ENCODE data around the gene P2RY11. TPM values are rescaled to one million over a fixed set of nuclear protein-coding genes. Genes with fewer than 3 reads are reported as not detected.

The P2RY11 gene
- total RNA-seq, 1 experiment from 2014 or later = 18.4 TPM

DNA sequence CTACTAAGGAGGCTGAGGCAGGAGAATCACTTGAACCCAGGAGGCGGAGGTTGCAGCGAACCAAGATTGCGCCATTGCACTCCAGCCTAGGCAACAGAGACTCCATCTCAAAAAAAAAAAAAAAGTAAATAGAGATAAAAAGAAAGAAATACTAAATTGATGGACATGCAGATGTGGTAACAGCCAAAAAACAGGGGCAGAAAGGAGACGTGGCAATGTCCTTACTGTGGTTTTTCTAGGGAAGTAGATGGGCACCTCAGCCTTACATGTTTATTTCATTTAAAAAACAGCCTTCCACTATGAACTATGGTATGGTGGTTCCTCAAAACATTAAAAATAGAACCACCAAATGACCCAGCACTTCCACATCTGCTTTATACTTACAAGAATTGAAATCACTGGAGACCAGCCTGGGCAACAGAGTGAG, 14.7 kb downstream of the P2RY11 start:
- intact Hi-C loops (cut with micrococcal nuclease; ENCODE audit: unreplicated experiment) = no loop called here
- Mint-ChIP-seq H3K27ac (ENCODE audit: unreplicated experiment) (no peak overlapping the region), H3K4me1 (ENCODE audit: low read depth, unreplicated experiment) (no peaks in the 10 kb centered on the region), H3K36me3 (ENCODE audit: insufficient read depth, unreplicated experiment) (peaks cover 10% of the 10 kb centered on the region), H3K4me3 (ENCODE audit: unreplicated experiment) (no peak overlapping the region), H3K9me3 (ENCODE audit: unreplicated experiment) (no peaks in the 10 kb centered on the region), H3K27me3 (ENCODE audit: insufficient read depth, unreplicated experiment) (no peaks in the 10 kb centered on the region)
- TF ChIP-seq, protein P1, sequence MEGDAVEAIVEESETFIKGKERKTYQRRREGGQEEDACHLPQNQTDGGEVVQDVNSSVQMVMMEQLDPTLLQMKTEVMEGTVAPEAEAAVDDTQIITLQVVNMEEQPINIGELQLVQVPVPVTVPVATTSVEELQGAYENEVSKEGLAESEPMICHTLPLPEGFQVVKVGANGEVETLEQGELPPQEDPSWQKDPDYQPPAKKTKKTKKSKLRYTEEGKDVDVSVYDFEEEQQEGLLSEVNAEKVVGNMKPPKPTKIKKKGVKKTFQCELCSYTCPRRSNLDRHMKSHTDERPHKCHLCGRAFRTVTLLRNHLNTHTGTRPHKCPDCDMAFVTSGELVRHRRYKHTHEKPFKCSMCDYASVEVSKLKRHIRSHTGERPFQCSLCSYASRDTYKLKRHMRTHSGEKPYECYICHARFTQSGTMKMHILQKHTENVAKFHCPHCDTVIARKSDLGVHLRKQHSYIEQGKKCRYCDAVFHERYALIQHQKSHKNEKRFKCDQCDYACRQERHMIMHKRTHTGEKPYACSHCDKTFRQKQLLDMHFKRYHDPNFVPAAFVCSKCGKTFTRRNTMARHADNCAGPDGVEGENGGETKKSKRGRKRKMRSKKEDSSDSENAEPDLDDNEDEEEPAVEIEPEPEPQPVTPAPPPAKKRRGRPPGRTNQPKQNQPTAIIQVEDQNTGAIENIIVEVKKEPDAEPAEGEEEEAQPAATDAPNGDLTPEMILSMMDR (IDR thresholded peaks at IDR 0.05; ENCODE audit: insufficient read depth in 1 of 2, low read depth in 1 of 2, low read length in 1 of 2, severe bottlenecking in 1 of 2, unreplicated experiment in 1 of 2) = no peak
- no peaks in the 10 kb centered on the region for H3K36me3 ChIP-seq (ENCODE audit: control insufficient read depth, insufficient read depth, low read length)
- H3K4me3 ChIP-seq (ENCODE audit: low read depth, low read length) = no peak overlapping the region
- BruUV-seq (replicated peaks) = no TSS peak
- no peak for DNase-seq
- no peaks in the 10 kb centered on the region for H3K27me3 ChIP-seq (replicated peaks; ENCODE audit: control insufficient read depth, insufficient read depth, low read length)
- ChIA-PET POLR2A (no interaction called here), CTCF (no interaction called here)
- no peaks in the 10 kb centered on the region for H3K4me1 ChIP-seq
- no peaks in the 10 kb centered on the region for H3K9me3 ChIP-seq

DNA sequence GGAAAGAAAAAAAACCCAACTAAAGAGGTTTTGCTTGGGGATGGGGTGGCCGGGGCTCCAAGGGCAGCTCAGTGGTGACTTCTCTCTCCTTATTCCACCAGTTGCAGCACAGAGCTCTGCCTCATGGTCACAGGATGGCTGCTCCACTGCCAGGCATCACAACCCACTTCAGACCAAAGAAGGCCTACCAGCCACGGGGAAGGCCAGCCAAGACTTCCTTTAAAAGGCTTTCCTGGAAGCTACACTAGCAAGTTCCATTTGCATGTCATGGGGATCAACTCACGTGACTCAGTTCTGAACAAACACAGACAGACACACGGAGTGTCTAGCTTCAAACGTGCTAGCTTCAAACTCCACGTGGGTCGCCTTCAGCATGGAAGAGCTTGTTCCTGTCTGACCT, 21.4 kb downstream of the P2RY11 start:
- peaks cover 45% of the 10 kb centered on the region for H3K36me3 Mint-ChIP-seq (ENCODE audit: insufficient read depth, unreplicated experiment)
- H3K9me3 Mint-ChIP-seq (ENCODE audit: unreplicated experiment) = no peaks in the 10 kb centered on the region
- no peaks in the 10 kb centered on the region for H3K4me1 Mint-ChIP-seq (ENCODE audit: low read depth, unreplicated experiment)
- no peak overlapping the region for H3K27ac Mint-ChIP-seq (ENCODE audit: unreplicated experiment)
- Histone ChIP-seq H3K4me3 (ENCODE audit: low read depth, low read length) (no peak overlapping the region), H3K36me3 (ENCODE audit: control insufficient read depth, insufficient read depth, low read length) (peaks cover 1% of the 10 kb centered on the region; the same call in 1 of the 2 replicates), H3K4me1 (no peaks in the 10 kb centered on the region), H3K27me3 (replicated peaks; ENCODE audit: control insufficient read depth, insufficient read depth, low read length) (no peaks in the 10 kb centered on the region), H3K9me3 (no peaks in the 10 kb centered on the region)
- no peak overlapping the region for H3K4me3 Mint-ChIP-seq (ENCODE audit: unreplicated experiment)
- BruUV-seq (replicated peaks) = no TSS peak
- no peaks in the 10 kb centered on the region for H3K27me3 Mint-ChIP-seq (ENCODE audit: insufficient read depth, unreplicated experiment)
- TF ChIP-seq, protein P1 (IDR thresholded peaks at IDR 0.05; ENCODE audit: insufficient read depth in 1 of 2, low read depth in 1 of 2, low read length in 1 of 2, severe bottlenecking in 1 of 2, unreplicated experiment in 1 of 2) = no peak
- no peak for DNase-seq
- intact Hi-C loops (cut with micrococcal nuclease; ENCODE audit: unreplicated experiment) = no loop called here
- CTCF ChIA-PET = interaction anchor here (0.6 kb wide), 1 partner anchor 138 kb away, joined by 3 read pairs; the partner anchor contains the start of gene ICAM1
- POLR2A ChIA-PET = no interaction called here

DNA sequence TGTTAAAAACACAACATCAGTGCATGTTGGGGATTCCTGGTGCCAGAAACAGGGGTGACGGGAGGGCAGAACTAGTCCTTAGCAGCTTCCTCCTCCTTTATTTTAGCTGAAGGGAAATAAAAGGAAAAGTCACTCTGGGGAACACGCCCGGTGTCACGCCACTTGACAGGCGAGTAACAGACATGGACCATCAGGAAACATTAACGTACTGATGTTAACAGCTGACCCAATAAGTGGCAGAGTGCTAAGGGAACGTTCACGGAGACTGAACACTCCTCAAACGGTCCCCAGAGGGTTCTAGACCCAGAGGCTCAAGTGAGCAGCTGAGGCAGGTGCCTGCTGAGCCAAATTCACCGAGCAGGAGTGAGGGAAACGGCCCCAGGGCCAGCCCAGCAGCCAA, 22.1 kb downstream of the P2RY11 start:
- no peak for DNase-seq

More for the DNA sequence above, 22.1 kb downstream of the P2RY11 start:
- no peak overlapping the region for H3K4me3 Mint-ChIP-seq (ENCODE audit: unreplicated experiment)
- BruUV-seq (replicated peaks) = no TSS peak
- Histone ChIP-seq H3K9me3 (no peaks in the 10 kb centered on the region), H3K27me3 (replicated peaks; ENCODE audit: control insufficient read depth, insufficient read depth, low read length) (no peaks in the 10 kb centered on the region), H3K4me3 (ENCODE audit: low read depth, low read length) (no peak overlapping the region), H3K4me1 (no peaks in the 10 kb centered on the region), H3K36me3 (ENCODE audit: control insufficient read depth, insufficient read depth, low read length) (peaks cover 1% of the 10 kb centered on the region; the same call in 1 of the 2 replicates)
- intact Hi-C loops (cut with micrococcal nuclease; ENCODE audit: unreplicated experiment) = no loop called here
- no peaks in the 10 kb centered on the region for H3K27me3 Mint-ChIP-seq (ENCODE audit: insufficient read depth, unreplicated experiment)
- no peaks in the 10 kb centered on the region for H3K4me1 Mint-ChIP-seq (ENCODE audit: low read depth, unreplicated experiment)
- H3K9me3 Mint-ChIP-seq (ENCODE audit: unreplicated experiment) = no peaks in the 10 kb centered on the region
- TF ChIP-seq, protein P1 (IDR thresholded peaks at IDR 0.05; ENCODE audit: insufficient read depth in 1 of 2, low read depth in 1 of 2, low read length in 1 of 2, severe bottlenecking in 1 of 2, unreplicated experiment in 1 of 2) = no peak
- CTCF ChIA-PET = no interaction called here
- H3K27ac Mint-ChIP-seq (ENCODE audit: unreplicated experiment) = no peak overlapping the region
- POLR2A ChIA-PET = no interaction called here
- peaks cover 50% of the 10 kb centered on the region for H3K36me3 Mint-ChIP-seq (ENCODE audit: insufficient read depth, unreplicated experiment)

Data from Caco-2 (cell line).